NCI-H2081 treated with DMSO at 0.1 percent for 48 hours (cell line): ENCODE measurements around the gene AHSG.
"Not testable (repeated sequence)": the region's sequence is repeated elsewhere in the genome, so short reads cannot be mapped to it uniquely, and the experiment has no call there.

Source experiments
- DNase-seq: peaks from one replicate; lab custom pipeline; 2025; lab: John Stamatoyannopoulos, UW

Gene AHSG

GRCh38 chr3:186612721-186613636, at the start of gene AHSG:
AHSG (plus strand) TSS chr3:186613060; CDS start chr3:186613142, 82 bp downstream.
- DNase-seq = no peak

DNA sequence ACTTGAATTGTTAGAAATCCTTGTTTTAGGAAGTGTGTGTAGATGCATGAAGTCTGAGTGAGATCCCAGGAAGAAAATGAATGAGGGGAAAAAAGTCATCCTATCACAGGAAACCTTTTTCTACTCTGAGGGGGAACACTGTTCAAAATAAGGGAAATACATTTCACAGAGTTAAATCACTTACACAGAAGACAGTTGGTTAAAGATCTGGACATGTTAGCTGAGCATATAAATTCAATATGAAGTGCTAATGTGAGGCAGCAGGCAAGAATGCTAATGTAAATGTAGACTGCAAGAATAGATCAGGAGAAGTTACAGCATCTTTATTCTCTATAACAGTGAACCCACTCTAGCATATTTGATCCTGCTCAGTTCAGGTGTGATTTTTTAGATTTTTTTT, 48.3 kb upstream of the AHSG start:
- no peak for DNase-seq

DNA sequence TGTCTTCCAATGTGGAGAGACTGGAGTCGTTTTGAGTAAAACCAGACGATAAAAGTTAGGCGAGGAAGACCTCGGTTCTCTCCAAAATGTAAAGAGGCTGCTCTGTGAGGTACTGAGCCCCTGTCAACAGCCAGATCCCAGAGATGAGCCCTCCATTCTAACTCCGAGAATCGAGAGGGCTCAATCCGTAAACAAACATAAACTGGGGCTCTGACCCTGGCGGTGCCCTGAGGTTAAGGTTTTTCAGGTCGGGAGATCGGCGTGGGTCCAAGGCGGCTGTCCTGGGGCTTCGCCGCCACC, 46.1 kb upstream of the AHSG start:
- no peak for DNase-seq

DNA sequence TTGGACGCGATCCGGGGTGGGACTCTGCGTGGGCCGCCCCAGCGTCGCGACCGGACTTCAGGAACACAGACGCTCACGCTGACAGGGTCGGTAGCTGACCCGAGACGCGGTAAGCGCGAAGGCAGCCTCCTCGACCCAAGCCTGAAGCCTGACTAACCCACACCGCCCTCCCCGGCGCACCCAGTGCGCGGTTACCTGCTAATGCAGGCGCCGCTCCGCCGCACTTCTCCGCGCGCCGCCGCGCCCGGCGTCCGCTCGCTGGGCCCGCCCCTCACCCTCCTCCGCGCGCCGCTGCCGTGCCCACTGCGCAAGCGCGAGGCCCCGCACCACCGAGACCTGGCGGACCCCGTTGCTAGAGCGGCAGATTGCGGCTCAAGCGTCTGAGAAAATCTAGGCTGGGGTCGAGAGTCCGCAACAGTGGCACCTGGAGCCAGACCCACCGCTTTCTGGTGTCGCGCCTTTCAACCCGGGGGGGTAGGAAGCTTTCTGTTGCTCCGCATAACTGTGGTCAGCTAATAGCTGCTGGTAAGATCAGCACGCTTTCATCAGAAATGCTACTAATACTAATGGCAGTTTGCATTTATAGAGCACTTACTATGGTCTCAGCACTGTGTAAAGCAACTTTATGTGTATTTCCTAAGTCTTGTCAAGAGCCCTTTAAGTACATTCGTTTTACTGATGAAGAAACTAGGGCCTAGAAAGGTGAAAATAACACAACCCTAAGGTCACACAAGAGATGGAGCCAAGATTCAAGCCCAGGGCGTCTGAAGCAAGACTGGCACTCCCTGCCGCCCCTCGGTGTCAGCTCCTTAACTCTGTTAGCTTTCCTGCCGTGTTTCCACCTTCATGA, 45.6 kb upstream of the AHSG start, which contains the start of gene TBCCD1:
Gene TBCCD1, minus strand, starts transcription at position 268 of the 850 bp plus-strand sequence. CDS start 3,010 bp downstream, outside the sequence.
- peak; percentile 70 for DNase-seq

DNA sequence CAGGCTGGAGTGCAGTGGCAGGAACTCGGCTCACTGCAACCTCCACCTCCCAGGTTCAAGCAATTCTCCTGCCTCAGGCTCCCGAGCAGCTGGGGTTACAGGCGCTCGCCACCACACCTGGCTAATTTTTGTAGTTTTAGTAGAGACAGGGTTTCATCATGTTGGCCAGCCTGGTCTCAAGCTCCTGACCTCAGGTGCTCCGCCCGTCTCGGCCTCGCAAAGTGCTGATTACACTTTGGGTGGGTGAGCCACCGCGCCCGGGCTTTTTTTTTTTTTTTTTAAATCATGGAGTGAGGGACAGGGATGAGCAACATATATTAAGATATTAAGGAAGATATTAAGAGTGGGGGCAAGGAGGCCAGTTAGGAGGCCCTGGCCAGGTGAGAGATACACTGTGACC, 43.5 kb upstream of the AHSG start:
- not testable (repeated sequence) for DNase-seq

DNA sequence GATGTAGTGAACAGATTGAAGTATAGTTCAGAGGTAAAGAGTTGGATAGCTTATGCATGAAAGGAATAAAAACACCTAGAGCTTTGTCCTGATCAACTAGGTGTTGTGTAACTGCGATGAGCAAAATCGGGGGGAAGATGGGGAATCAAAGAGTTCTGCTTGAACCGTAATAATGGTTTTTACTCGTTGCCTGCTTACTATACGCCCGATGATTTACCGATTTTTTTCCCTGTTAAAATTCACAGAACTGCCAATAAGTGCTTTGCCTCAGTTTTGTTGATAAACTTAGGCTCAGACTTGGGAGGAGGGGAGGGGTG, 43.1 kb upstream of the AHSG start:
- no peak for DNase-seq

DNA sequence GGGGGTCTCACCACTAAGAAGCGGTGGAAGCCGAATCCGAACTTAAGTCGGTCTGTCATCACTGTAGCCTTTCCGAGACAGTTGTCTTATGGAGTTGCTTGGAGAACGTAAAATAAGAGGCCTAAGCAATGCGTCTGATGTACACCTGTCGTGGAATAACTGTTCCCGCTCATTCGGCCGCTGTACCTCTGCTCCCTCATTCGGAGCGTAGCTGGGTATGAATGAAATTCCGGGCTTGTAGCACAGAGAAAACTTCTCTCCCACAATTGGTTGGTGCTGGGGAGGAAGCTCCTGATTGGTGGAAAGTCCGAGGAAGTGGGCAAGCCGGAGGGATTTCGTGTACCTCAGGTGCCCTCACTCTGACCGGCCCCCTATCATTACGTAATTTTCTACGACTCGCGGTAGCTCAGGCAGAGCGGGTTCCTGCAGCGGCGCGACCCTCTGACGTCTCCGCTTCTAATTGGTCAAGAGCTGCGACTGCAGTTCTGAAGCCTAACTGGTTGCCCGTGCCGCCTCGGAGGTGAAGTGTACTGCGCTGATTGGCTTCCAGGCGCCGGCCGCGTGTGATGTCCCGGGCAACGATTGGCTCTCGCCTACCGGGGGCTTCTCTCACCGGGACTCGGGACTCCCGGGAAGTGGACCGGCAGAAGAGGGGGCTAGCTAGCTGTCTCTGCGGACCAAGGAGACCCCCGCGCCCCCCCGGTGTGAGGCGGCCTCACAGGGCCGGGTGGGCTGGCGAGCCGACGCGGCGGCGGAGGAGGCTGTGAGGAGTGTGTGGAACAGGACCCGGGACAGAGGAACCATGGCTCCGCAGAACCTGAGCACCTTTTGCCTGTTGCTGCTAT, 42.5 kb upstream of the AHSG start, which contains the start of gene DNAJB11:
Gene DNAJB11, plus strand, starts transcription at position 625 of the 845 bp plus-strand sequence. Its CDS starts 178 bp downstream, at position 803.
- peak; percentile 100 for DNase-seq

DNA sequence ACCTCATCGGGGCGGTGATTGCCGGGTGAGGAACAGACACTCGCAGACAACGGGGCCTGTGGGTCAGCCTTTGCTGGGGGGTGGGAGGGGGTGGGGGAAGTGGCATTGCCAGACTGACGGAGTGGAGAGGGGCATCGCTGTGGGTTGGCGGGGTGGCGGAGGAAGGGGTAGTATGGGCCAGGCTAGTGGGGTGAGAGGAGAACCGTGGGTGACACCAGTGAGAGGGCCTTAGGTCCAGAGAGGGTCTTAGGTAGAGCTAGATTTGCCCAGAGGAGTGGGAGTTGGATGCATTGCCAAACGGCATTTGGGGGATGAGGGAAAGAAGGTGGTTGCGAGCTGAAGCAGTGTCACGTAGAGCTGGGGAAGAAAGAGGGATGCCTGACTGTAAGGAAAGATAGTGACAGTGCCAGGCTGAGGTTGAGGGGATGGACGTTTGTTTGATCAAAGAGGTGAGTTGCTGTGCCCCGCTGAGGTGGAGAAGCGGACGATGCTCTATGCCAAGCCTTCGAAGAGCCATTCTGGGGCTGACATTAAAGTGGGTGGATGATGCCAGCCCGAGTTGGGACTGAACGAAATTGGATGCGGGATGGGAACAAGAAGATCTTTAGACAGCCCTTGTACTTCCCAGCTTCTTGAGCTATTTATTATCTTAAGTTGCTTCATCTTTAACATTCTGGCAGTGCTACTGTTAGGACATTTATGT, 41.8 kb upstream of the AHSG start:
- no peak for DNase-seq

GRCh38 chr3:186571644-186572013, 41.2 kb upstream of the AHSG start:
- DNase-seq = no peak

DNA sequence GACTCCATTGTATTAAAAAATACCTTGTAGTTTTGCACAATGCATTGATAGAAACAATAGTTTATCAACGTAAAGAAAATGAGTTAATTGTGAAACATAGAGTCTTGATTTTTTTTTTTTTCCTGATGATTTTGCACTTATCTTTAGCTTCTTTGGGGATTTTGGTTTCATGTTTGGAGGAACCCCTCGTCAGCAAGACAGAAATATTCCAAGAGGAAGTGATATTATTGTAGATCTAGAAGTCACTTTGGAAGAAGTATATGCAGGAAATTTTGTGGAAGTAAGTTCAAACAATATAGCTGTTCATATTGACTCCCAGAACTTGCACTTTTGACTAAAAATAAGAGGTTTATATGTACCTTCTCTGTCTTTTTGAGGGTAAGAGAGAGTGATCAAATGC, 35.3 kb upstream of the AHSG start:
- DNase-seq = no peak

- no peak for DNase-seq
Measured at GRCh38 chr3:186580785-186581184, 32.1 kb upstream of the AHSG start.

GRCh38 chr3:186582541-186582940, 30.3 kb upstream of the AHSG start:
- DNase-seq = no peak

- no peak for DNase-seq
Measured at GRCh38 chr3:186583831-186584230, 29.0 kb upstream of the AHSG start.

GRCh38 chr3:186586245-186586644, 26.6 kb upstream of the AHSG start:
- DNase-seq = not testable (repeated sequence)

- DNase-seq = no peak
Measured at GRCh38 chr3:186587183-186587582, 25.7 kb upstream of the AHSG start.

DNA sequence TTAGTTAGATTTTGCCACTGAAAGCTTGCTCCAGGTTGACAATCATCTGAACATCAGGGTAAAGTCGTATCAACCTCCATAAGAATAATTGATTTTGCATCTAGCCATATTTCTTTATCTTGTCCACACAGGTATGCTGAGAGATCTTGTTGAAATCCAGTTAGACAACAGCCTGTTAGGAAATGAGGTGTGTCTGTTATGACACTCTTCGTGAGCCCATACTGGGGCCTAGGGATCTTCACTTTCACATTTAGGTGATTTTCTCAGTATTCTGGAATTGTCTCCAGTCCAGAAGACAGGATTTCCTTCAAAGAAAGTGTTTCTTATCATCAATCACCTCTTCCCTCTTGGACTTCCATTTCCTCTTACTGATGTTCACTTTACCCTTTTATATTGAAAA, 24.2 kb upstream of the AHSG start:
- DNase-seq = no peak

DNA sequence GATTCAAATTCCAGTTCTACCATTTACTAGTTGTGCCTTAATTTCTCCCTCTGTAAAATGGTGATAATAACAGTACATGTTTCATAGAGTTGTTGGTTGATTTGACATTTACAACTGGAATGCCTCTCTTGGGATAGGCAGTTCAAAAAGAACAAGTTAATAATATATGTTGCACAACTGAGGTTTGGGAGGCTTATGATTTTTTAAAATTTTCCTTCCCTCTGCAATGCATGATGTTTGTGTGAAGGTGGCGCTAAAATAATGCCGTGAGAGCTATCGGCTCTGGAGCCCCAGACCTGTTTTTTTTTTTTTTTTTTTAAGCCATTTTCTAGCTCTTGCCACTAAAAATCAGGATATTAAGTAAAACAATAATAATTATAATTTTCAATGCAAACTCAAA, 23.7 kb upstream of the AHSG start:
- DNase-seq = no peak

- no peak for DNase-seq
Measured at GRCh38 chr3:186589856-186590579, 22.8 kb upstream of the AHSG start.

GRCh38 chr3:186590580-186591295, 22.1 kb upstream of the AHSG start:
- no peak for DNase-seq

GRCh38 chr3:186592682-186593081, 20.2 kb upstream of the AHSG start:
- no peak for DNase-seq
